ENCODE measurements around the gene PPP1R2. TPM values are rescaled to one million over a fixed set of nuclear protein-coding genes. Genes with fewer than 3 reads are reported as not detected.

The PPP1R2 gene
- total and polyA plus RNA-seq, 10 donors = 30.7 to 168 (median 61.2) TPM

- Histone ChIP-seq H3K4me3 (no peak overlapping the region), H3K9me3 (no peaks in the 10 kb centered on the region), H3K4me1 (peaks cover 0 to 15% (median 5%) of the 10 kb centered on the region in 6 donors), H3K36me3 (no peaks in the 10 kb centered on the region), H3K27ac (no peak overlapping the region), H3K27me3 (replicated peaks in 1 of 7) (no peaks in the 10 kb centered on the region)
- 81 to 88% (median 84%) methylated on average over 9 of the region's 9 CpGs for WGBS, 5 donors
- intact Hi-C loops (cut with DNase I; ENCODE audit: low total_unique reads) = no loop called here
- no peak for DNase-seq
- TF ChIP-seq POLR2AphosphoS5 (IDR thresholded peaks at IDR 0.05) = no peak
- no peak for TF ChIP-seq CTCF (IDR thresholded peaks at IDR 0.05 in 8 of 11, conservative IDR thresholded peaks at IDR 0.05 in 3 of 11)
- no peak for TF ChIP-seq POLR2A (IDR thresholded peaks at IDR 0.05)
Observed at GRCh38 chr3:195582947-195583346, 39.8 kb upstream of the PPP1R2 start.

GRCh38 chr3:195580744-195581443 lies 37.8 kb upstream of the PPP1R2 start:
- no peak for DNase-seq
- 61 to 73% (median 64%) methylated on average over 6 of the region's 6 CpGs for WGBS, 5 donors
- TF ChIP-seq POLR2AphosphoS5 (IDR thresholded peaks at IDR 0.05) (no peak), POLR2A (IDR thresholded peaks at IDR 0.05) (no peak), CTCF (IDR thresholded peaks at IDR 0.05 in 8 of 11, conservative IDR thresholded peaks at IDR 0.05 in 3 of 11) (no peak)

GRCh38 chr3:195579281-195579680 lies 36.2 kb upstream of the PPP1R2 start:
- Histone ChIP-seq H3K4me3 (no peak overlapping the region), H3K9me3 (no peaks in the 10 kb centered on the region), H3K27me3 (replicated peaks in 1 of 7) (no peaks in the 10 kb centered on the region), H3K4me1 (no peaks in the 10 kb centered on the region), H3K36me3 (no peaks in the 10 kb centered on the region), H3K27ac (no peak overlapping the region)
- TF ChIP-seq CTCF (IDR thresholded peaks at IDR 0.05 in 8 of 11, conservative IDR thresholded peaks at IDR 0.05 in 3 of 11) (no peak), POLR2AphosphoS5 (IDR thresholded peaks at IDR 0.05) (no peak), POLR2A (IDR thresholded peaks at IDR 0.05) (no peak)
- 92 to 98% (median 97%) methylated on average over 12 of the region's 12 CpGs for WGBS, 5 donors
- intact Hi-C loops (cut with DNase I; ENCODE audit: low total_unique reads) = no loop called here
- no peak for DNase-seq

More at GRCh38 chr3:195580744-195581443, 37.8 kb upstream of the PPP1R2 start:
- Histone ChIP-seq H3K27me3 (replicated peaks in 1 of 7) (no peaks in the 10 kb centered on the region), H3K27ac (no peak overlapping the region), H3K4me1 (no peaks in the 10 kb centered on the region), H3K36me3 (no peaks in the 10 kb centered on the region), H3K4me3 (no peak overlapping the region), H3K9me3 (no peaks in the 10 kb centered on the region)
- intact Hi-C loops (cut with DNase I; ENCODE audit: low total_unique reads) = no loop called here

GRCh38 chr3:195578565-195578964 lies 35.4 kb upstream of the PPP1R2 start:
- H3K27ac ChIP-seq = no peak overlapping the region
- H3K9me3 ChIP-seq = no peaks in the 10 kb centered on the region
- no peak for DNase-seq
- H3K36me3 ChIP-seq = no peaks in the 10 kb centered on the region
- no peak overlapping the region for H3K4me3 ChIP-seq
- H3K4me1 ChIP-seq = no peaks in the 10 kb centered on the region
- 84 to 89% (median 85%) methylated on average over 6 of the region's 6 CpGs for WGBS, 5 donors
- intact Hi-C loops (cut with DNase I; ENCODE audit: low total_unique reads) = no loop called here
- TF ChIP-seq POLR2A (IDR thresholded peaks at IDR 0.05) (no peak), POLR2AphosphoS5 (IDR thresholded peaks at IDR 0.05) (no peak), CTCF (IDR thresholded peaks at IDR 0.05 in 8 of 11, conservative IDR thresholded peaks at IDR 0.05 in 3 of 11) (no peak)
- no peaks in the 10 kb centered on the region for H3K27me3 ChIP-seq (replicated peaks in 1 of 7)

Measured in spleen (tissue), 11 donors.